NCI-H2196 (cell line): Measurements from ENCODE around the gene DNTT.

Experiments
- DNase-seq: peaks from one replicate; lab custom pipeline; 2025; ENCODE audit not compliant: unreplicated experiment; lab: John Stamatoyannopoulos, UW

Gene DNTT

DNA sequence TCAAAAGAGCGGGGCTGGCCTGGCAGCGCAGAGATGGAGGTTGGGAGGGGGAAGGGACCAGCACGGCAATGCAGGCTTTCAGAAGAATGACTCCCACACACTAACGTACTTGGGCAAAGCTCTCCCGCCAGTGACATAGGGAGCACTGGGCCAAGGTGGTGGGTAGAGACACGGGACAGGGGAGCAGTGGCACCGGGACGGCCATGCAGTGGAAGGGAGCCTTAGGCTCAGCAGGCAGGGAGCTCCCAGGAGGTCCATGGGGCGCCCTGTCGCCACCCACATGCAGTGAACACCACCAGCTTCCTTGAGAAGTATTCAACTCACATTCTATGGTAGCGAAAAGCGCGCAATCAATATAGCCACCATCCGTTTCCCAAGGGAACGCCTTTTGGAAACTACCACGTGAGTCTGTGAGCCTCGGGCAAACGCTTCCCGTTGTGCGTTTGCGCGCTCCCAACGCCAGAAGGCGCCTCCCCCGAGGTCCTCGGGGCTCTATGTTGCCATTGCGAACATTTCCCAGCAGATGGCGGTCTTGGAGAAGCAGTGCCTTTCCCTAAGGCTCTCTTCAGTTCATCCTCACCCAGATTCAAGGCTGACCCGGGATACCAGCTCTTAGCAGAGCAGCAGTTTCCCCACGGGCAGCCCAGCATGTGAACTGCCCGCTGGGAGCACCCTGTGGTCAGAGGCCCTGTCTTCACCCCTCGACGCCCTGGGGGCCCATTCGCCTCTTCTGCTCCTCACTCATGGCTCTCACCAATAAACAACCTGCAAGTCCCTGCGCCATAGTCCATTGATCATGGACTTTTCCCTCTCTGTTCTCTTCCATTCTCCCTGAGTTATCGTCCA is 71.0 kb downstream of the DNTT start:
- DNase-seq, result peak; percentile 77

- no peak for DNase-seq
Observed at GRCh38 chr10:96376483-96376882, 72.2 kb downstream of the DNTT start.

DNA sequence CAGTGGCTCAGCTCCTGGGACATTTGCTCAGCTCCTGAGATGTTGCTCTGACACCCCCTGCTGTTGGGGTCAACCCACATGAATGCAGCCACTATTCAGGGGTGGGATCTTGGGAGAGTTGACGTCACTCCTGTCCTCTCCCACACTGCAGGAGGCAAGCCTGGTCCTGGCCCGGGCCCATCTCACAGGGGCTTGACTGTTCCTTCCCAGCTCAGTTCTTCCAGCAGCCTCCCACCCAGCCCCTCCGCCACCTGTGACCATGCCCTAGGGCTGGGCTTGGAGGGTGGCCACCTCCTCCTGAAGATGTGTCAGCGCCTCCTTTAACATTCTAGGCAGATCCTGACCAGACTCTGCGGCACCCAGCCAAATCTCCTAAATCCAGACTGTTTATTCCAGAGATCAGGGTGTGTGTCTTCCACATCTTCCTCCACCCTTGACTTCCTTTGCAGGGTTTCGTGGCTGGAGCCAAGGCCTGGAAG is 73.6 kb downstream of the DNTT start:
- no peak for DNase-seq

- DNase-seq, result no peak
Observed at GRCh38 chr10:96378741-96379140, 74.5 kb downstream of the DNTT start.

- no peak for DNase-seq
Observed at GRCh38 chr10:96379758-96380157, 75.5 kb downstream of the DNTT start.

DNA sequence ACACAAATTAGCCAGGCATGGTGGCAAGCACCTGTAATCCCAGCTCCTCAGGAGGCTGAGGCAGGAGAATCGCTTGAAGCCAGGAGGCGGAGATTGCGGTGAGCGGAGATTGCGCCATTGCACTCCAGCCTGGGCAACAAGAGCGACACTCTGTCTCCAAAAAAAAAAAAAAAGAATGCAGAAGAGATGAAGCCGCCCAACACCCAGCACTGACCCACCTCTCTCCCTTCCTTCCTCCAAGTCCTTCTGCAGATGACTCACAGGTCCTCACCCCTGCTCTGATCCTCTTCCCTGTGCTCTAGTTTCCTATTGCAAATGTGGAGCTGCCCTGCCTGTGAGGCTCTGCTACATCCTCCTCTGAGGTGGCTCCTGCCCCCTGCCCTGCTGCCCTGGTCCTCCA is 76.6 kb downstream of the DNTT start:
- DNase-seq, result no peak

DNA sequence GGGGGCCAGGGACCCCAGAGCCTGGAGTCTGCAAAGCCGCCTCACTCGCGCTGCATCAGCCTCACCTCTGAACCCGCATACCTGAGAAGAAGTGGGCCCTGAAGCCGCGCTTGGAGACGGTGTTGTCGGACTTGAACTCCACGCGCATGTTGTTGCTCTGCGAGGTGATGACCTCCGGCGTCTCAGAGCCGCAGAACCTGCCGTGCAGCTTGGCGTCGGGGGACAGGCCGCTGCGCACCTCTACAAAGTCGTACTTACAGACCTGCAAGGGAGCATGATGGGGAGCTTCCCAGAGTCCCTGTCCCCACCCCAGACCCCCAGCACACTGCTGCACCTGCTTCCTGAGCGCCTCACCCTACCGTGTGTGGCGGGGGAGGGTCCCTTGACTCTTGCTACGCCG is 80.3 kb downstream of the DNTT start:
- no peak for DNase-seq

- no peak for DNase-seq
Observed at GRCh38 chr10:96387161-96387560, 82.9 kb downstream of the DNTT start.

DNA sequence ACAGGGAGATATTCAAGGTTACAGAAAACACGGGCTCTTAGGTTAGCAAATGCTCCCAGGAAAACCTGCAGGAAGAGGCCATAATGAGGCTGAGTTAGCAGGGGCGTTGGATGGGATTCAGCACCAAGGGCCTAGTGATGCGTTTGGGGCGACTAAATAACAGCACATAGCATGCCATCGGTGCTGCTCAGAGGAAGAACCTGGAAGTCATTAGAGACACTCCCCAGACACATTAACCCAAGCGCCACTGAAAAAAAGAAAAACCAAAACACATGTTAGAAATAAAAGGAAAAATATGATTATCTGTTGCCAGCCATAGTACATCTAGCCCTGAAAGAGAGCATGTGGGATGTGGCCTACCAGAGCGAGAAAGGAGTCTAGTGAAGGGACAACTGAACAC is 83.4 kb downstream of the DNTT start:
- DNase-seq, result no peak
